A204.1 (cell line): ENCODE results near the gene GPAT3.
A peak's percentile ranks its signal among the peaks of the same experiment; 100 is the strongest.
"Not testable (repeated sequence)": the region's sequence is repeated elsewhere in the genome, so short reads cannot be mapped to it uniquely, and the experiment has no call there.

Experiments used
- FAIRE-seq: peaks from 2 replicates; lab custom pipeline; 2012; peaks lifted over from hg19 to GRCh38; lab: Jason Lieb, UNC

Gene GPAT3

DNA sequence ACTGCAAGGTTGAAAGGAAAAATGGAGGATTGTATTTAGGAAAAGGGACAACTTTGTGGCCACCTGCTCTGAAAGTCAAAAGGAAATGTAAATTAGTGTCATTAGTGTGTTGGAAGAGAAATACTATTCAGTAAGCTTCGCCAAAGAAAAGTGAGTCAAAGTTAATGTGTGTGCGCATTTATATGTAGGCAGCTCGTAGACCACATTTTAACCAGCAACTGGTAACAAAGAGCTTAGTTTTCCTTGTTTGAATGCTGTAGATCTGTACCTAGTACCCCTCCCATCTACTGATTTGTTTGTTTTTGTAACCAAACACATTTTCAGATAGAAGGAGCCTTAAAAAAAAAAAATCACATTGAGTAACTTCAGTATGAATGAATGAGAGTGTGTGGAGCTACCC, 69.3 kb downstream of the GPAT3 start:
- no peak for FAIRE-seq

DNA sequence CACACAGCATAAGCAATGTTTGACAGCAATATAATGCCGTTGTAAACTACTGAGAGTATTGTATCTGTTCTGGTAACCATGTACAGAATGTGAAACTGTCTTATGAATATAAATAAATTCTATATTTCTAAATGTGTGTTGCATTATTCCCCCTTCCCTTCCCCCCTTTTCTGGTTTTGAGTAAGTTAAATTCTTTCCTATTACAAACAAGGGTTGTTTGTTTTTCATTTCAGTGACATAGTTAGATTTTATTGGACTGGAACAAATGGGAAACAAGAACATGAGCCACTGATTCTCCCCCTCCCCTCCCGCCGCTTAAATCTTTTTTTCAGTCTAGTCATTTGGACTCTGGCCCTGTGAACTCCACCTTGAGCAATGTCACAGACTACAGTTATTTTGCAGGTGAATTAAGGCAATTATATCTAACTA, 69.8 kb downstream of the GPAT3 start:
- FAIRE-seq, result no peak

DNA sequence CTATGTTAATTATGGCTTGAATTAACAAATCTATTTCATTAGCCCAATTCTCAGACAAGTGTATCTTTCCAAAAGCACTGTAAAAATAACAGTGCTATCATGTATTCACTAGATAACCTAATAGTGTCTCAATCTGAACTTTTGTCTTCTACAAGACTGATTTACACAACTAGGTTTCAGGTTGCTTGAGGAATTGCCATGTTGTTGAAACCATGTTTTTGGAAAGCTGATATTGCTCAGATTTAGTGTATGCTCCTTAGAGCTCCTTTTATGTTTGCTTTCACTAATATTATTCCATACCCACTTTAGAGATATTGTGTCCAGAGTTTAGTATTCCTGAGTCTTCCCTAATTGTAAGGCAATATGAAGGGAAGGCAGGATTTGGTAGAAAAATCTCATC, 70.6 kb downstream of the GPAT3 start:
- FAIRE-seq, result no peak

DNA sequence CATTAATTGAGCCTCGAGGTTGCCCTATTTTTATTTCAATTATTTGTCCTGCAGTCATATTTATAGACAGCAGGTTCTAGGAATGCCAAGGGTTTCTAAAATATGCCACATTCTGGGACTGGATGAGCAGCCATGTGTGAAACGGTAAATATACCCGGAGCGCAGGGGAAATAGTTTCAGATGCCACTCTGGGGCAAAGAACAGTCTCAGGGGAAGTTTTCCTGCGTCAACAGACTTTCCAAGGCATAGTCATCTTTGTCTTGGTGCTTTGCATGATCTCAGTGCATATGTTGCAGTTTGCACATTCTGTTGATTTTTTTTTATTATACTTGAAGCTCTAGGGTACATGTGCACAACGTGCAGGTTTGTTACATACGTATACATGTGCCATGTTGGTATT, 71.0 kb downstream of the GPAT3 start:
- no peak for FAIRE-seq

DNA sequence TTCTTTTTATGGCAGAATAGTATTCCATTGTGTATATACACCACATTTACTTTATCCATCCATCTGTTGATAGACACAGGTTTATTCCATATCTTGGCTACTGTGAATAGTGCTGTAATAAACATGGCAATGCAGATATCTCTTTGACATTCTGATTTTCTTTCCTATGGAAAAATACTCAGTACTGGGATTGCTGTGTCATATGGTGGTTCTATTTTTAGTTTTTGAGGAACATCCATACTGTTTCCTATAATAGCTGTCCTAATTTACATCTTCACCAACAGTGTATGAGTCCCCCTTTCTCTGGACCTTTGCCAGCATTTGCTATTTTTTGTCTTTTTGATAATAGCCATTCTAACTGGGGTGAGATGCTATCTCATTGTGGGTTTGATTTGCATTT, 73.5 kb downstream of the GPAT3 start:
- no peak for FAIRE-seq

GRCh38 chr4:83610729-83611128, 74.8 kb downstream of the GPAT3 start:
- no peak for FAIRE-seq

- FAIRE-seq, result no peak
Observed at GRCh38 chr4:83613023-83613422, 77.1 kb downstream of the GPAT3 start.

GRCh38 chr4:83613994-83614393, 78.1 kb downstream of the GPAT3 start:
- FAIRE-seq, result no peak

DNA sequence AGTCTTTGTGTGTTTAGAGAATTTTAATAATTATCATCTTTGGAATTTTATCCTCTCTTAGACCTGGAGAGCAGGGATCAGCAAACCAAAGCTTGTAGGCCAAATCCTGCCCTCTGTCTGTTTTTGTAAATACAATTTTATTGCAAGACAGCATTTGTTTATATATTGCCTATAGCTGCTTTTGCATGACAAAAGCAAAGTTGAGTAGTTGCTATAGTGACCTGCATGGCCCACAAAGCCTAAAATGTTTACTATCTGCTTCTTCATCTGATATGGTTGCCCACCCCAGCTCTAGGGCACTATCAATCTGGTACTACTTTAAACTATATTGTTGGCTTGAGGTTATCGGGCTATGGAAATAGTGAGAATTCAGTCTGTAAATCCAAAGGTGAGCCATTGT, 80.3 kb downstream of the GPAT3 start:
- FAIRE-seq, result no peak

GRCh38 chr4:83617371-83618035, 81.6 kb downstream of the GPAT3 start:
- no peak for FAIRE-seq

DNA sequence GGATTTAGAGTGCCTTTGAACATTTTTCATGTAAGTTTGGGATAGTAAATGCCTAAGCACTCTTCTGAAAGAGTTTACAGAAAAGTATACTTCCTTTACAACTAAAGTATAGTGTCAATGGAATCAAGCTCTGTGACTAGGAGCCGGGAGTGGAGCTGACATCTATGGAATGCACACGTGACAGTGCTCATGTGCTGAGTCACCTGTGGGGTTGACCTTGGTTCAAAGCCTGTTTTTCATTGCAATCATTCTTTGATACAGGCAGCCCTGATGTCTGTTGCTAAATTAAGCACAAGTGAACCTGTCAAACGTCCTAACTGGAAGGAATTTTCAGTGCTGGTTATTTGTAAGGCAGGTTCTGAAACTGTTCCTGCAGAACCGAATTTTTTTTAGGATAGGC, 82.5 kb downstream of the GPAT3 start:
- FAIRE-seq, result no peak

- FAIRE-seq, result no peak
Observed at GRCh38 chr4:83618991-83619645, 83.2 kb downstream of the GPAT3 start.

DNA sequence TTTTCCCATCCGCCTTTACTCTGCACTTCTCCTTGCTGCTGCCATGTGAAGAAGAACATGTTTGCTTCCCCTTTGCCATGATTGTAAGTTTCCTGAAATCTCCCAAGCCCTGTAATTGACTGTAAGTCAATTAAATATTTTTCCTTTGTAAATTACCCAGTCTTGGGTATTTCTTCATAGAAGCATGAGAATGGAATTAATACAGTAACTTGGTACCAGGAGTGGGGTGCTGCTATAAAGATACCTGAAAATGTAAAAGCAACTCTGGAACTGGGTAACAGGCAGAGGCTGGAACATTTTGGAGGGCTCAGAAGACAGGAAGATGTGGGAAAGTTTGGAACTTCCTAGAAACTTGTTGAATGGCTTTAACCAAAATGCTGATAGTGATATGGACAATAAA, 86.2 kb downstream of the GPAT3 start:
- FAIRE-seq, result not testable (repeated sequence)

DNA sequence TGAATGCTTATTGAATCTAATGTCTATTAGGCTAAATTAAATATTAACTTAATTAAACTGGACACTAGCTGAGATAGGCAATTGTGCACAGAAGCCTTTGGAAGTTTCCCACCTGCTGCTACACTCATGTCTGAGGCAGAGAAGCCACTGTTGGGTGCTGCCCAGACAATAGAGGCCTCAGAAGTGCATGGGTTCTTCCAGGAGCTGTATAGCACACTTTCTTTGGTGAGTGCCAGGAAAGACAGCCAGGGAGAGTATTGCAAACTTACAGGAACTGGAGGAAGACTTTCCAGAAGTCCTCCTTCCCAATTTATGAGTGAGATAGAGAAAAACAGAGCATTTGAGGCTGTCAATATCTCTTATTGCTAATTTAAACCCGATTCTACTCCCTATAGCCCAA, 89.9 kb downstream of the GPAT3 start:
- no peak for FAIRE-seq

DNA sequence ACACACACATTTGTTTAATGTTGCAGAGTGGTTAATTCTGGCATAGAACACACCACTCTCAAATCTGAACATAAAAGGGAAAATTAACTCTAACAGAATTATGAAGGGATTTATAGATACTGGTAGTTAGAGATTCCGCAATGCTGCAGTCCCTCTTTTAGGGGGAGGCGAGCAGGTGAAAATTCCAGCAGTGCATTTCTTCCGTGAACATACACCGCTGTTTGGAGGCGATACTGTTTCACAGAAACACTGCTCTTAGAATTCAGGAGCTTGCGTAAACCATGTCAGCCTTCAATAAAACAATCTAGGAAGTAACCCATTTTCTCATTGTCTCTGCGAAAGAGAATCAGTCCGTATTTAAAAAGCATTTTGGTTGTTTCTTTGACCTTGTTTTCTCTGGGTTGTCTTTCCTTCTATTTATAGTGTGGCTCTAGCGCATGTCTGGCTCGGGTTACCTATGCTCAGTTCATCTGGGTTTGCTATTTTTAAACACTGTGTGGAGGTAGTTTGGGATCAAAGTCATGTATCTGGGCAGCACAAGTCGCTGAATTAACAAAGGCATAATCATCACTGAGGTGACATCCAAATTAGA, 90.4 kb downstream of the GPAT3 start:
- no peak for FAIRE-seq

- FAIRE-seq, result no peak
Observed at GRCh38 chr4:83629945-83630721, 94.2 kb downstream of the GPAT3 start.

DNA sequence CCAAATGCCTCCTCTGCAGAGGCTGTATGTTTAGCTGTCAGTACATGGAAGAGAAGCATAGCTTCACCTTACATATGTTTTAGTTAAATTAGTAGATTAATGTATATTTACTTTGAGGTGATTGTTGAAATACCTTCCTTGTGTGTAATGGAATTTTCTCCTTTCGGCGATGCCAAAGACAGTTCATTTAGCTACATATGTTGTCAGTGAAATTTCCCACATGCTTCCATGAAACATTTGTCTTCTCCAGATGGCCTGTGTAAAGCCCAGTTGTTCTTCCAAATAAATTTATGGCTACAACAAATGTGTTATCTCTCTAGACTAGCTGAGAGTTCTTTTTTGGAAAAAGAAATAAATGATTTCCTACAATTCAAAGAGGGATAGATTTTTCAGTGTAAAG, 95.2 kb downstream of the GPAT3 start:
- no peak for FAIRE-seq

GRCh38 chr4:83636930-83637329, 101.0 kb downstream of the GPAT3 start:
- no peak for FAIRE-seq

GRCh38 chr4:83639849-83640493, 104.1 kb downstream of the GPAT3 start:
- FAIRE-seq, result peak; percentile 95

DNA sequence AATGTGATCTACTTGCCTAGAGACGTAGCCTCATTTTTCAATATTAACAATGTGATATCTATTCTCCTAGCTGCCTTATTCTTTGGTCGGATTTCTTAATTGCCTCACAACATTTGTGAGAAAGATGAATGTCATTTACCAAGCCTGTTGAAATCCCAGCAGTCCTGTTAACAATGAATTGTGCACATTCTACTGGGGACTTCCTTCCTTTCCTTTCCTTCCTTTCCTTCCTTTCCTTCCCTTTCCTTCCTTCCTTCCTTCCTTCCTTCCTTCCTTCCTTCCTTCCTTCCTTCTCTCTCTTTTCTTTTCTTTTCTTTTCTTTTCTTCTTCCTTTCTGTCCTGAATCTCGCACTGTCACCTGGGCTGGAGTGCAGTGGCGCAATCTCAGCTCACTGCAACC, 107.1 kb downstream of the GPAT3 start:
- no peak for FAIRE-seq

DNA sequence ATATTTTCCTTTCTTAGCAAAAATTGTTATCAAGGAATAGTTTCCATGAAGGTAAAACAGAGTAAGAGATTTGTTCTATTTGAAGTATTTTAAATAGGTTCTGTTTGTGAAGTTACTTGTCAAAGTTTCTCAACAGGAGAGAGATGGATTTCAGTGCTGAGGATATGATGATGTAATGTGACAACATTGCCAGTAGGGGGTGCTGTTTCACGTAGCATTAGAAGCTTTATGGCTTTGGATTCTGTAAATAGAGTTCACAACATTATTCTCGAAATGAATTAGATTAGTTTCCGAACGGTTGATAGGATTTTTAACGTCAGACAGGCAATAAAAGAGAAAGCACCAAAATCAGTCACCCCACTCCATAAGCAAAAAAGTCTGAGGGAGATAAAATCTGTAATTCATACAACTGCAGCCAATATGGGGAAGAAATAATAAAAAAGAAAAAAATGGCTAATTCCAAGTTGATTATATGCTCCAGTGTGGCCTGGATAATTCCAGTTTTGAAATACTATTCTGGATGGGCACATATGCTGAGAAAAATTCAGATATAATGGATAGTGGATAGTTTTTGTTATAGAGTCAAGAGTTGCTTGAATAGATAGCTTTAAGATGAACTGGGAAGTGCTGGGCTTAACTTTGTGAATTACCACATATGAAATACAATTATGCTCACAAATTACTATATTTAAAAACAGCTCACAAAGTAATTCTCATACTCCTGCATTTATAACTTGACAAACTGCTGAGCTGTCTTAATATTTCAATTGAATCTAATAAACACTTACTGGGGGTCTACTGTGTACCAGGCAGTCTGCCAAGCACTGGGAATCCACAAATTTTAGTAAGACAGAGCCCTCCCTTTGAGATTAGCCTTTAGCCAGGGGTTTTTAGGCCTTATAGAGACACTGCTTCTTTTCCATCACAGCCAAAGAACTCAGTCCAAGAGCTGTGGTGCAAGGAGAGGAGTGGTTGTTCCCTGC, 109.1 kb downstream of the GPAT3 start:
- FAIRE-seq, result peak; percentile 97
